GM18909 (cell line): ENCODE measurements around the gene CENPC.

Source experiments
- ATAC-seq: cut with Tn5 transposase; IDR thresholded peaks from one replicate; pipeline ENCODE4 v1.9.1; 2021; ENCODE audit warnings: mild to moderate bottlenecking; ENCODE audit not compliant: unreplicated experiment, poor library complexity

Gene CENPC, protein sequence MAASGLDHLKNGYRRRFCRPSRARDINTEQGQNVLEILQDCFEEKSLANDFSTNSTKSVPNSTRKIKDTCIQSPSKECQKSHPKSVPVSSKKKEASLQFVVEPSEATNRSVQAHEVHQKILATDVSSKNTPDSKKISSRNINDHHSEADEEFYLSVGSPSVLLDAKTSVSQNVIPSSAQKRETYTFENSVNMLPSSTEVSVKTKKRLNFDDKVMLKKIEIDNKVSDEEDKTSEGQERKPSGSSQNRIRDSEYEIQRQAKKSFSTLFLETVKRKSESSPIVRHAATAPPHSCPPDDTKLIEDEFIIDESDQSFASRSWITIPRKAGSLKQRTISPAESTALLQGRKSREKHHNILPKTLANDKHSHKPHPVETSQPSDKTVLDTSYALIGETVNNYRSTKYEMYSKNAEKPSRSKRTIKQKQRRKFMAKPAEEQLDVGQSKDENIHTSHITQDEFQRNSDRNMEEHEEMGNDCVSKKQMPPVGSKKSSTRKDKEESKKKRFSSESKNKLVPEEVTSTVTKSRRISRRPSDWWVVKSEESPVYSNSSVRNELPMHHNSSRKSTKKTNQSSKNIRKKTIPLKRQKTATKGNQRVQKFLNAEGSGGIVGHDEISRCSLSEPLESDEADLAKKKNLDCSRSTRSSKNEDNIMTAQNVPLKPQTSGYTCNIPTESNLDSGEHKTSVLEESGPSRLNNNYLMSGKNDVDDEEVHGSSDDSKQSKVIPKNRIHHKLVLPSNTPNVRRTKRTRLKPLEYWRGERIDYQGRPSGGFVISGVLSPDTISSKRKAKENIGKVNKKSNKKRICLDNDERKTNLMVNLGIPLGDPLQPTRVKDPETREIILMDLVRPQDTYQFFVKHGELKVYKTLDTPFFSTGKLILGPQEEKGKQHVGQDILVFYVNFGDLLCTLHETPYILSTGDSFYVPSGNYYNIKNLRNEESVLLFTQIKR

DNA sequence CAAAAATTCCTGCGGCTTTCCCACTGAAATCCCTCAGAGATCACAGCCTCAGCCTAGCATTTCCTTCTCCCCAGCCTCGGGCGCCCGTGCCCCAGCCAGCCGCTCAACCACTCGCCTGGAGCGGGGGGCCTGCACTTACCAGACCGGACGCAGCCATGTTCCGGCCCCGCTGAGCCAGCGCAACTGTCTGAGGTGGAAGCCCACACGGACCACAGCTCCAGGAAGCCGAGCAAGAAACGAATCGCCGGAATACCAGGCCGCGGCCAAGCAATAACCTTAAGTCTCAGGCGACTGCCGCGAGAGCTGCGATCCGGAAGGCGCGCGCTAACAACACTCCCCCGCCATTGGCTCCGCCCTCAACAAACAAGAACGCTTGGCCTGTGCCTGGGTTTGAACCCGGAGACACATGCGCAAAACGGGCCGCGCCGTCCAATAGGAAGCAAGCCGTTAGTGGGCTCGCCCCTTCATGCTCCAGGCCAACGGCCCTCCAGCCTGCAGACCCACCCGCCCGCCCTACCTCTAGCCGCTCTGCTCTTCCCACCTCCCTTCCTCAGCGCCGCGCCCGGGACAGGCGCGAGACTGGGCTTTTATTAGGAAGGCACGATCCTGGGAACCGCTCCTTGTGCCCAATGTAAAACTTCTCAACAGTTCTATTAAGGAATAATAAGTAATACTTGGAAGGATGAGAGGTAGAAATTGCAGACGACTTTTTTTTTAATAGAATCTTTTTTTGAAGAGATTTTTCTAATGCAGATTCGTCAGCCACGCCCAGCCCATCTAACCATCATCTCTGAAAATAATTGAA lies at the start of gene CENPC:
Gene CENPC (minus strand): TSS at position 305 of the 805 bp plus-strand sequence. CDS start 148 bp downstream, at position 157.
- peak; percentile 97 for ATAC-seq

DNA sequence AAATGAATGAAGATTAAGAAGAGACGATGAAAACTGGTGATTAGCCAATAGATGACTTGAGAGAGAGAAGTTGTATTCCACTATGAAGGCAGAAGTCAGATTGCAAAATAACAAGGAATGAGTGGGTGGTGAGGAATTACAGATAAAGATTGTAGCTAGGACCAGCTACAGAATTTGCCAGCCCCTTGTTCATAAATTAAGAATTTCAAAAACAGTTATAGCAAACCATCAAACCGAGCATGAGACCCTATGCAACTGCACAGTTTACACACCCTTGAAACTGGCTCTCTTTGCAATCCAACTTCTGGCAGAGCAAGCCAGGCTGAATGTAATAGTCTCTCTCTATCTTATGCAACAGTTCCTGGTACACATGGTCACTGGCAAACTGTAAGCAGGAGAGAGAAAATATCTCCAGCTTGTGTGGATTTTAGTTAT lies 48.5 kb upstream of the CENPC start:
- ATAC-seq: no peak

DNA sequence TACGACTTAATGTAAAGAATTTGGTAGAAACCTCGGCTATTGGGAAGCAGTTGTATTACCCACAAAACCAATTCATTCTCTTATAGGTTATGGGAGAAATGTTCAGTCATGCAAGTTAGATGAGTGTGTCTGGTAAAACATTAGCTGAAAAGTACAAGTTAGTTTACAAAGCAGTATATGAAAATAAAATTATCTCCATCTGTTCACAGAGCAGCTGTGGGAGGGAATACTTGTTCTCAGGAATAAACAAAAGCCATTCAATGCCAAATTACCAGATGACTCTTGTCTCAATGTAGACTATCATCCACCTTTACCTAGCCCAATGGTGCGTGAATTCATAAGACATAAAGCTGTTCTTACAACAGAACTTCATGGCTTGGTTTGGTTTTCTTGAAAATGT lies 41.9 kb upstream of the CENPC start:
- no peak for ATAC-seq

DNA sequence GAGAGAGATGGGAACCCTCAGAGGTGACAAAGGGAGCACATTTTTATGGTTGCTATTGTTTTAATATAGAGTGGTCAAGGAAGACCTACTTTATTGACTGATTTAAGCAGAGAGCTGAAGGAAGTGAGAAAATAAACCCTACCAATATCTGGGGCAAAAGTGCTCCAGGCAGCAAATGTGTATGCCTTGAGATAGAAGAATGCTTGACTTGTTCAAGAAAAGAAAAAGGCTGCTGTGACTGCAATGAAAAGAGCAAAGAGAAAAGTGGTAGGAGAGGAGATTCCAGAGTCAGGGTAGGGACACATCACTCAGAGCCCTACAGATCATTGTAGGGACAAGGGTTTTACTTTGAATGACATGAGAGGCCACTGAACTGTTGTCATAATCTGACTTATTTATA lies 39.2 kb upstream of the CENPC start:
- ATAC-seq: no peak

DNA sequence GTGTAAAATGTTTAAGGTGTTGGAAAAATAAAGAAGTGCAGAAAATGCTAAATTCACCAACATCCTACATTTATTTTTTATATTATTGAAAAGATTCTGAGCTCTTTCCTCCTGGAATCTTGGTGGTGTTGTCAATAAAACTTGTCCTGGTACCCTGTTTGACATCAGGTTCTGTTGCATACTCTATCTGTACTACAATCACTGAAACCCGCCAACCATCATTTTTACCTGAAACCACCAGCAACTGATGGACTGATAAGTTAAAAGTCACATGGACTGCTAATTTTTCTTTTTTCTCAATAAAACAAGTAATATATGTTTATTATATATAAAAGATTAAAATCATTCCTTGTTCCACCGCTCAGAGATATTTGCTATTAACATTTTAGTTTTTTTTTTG lies 36.6 kb upstream of the CENPC start:
- ATAC-seq: no peak

DNA sequence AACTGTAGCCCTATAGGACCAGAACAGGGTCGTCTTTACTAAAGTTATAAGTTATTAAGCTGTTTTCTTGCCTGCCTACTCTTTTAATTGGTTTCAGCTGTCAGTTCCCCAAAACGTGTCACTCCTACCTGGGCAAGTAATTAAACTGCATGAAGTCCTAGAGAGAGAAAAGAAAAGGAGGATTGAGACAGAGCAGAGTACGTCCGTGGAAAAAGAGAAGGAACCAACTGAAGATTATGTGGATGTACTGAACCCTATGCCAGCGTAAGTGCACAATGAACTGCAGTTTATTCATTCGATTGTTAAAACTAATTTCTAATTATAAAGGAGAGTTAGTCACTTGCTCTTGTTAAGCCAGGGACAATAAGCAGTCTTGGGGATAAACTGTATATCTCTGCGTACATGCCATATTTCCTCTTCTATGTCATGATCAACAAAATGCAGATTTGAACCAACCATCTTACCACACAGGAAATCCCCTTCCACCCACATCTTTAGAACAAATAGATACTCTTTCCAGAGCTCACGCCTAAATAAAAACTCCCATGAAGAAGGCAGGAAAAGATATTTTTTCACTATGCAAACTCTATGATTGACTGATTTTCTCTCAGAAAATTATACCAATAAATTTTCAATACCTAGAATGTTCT lies 36.0 kb upstream of the CENPC start:
- ATAC-seq: peak; percentile 72

DNA sequence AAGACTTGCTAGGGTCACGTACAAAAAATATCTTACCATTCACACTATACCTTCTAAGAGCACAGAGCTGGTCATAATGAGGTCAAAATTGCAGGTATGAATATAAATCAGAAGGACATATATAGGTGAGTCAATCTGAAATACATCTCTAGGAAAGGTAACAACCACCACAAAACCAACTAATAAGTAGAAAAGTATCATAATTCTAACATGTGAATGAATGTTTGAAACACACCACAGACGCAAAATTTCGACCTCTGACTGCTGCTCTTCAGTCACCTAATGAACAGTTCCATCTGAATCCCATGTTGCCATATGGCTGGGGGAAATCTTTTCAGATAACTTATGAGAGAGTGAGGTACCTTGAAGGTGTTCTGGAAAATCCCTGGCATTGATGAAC lies 35.3 kb upstream of the CENPC start:
- peak; percentile 31 for ATAC-seq

DNA sequence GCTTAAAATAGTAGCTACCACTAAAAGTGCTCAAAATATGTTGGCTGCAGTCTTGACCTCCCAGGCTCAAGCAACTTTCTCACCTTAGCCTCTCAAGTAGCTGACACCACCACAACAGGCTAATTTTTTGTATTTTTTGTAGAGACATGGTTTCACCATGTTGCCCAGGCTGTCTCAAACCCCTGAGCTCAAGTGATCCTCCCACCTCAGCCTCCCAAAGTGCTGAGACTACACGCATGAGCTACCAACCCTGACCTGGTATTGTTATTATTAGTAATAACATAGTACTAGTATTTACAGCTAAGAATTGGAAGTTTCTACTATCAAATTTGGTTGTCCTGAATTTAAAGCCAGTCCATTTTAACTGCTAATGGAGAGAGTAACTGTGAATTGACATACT lies 31.2 kb upstream of the CENPC start:
- ATAC-seq: peak; percentile 31

DNA sequence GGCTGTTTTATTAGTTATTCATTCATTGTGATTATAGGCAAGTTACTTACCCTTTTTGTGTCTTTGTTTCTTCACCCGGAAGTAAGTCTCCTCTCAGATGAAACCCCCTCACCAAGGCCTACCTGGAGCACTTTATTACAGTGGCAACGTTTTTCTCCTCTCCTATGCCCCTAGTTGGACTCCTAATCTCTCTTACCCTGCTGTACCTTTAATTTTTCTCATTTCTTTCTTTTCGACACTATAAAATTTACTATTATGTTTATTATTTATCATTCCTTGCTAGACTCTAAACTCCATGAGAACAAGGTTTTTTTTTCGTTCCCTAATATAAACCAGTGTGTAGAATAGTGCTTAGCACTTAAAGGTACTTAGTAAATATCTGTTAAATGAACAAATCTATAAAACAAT lies 30.8 kb upstream of the CENPC start:
- ATAC-seq: no peak

DNA sequence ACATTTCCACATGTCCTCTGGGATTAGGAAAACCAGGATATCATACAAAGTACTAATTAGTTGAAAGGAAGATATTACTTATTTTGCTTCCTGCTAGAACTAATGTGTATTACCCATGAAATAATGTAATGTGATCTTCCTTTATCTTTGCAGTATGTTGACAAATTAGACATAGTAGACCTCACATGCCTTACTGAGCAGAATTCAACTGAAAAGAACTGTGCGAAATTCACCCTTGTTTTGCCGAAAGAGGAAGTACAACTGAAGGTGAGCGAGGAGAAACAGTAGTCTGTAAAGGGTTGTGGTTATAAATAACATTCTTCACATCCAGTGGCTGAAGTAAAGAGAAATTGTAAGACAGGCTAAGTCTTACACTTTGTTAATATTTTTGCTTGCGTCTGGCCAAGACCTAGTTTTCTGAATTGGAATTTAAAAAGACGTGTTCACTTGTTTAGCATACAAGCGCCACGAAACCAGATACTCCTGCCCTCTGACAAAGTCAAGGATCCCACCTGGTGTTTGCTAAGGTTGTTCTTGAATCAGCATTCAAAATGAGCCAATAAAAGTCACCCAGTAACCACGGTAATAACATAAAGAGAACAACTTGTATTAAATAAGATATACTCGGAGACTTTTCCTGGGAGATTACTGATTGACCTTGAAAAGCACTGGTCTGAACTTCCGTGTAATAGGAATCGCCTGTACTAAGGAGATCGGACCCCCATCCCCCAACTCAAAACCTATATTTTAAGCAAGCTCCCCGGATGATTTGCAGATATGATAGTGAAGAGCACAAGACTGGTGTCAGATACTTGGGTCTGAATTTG lies 30.1 kb upstream of the CENPC start:
- peak; percentile 96 for ATAC-seq

DNA sequence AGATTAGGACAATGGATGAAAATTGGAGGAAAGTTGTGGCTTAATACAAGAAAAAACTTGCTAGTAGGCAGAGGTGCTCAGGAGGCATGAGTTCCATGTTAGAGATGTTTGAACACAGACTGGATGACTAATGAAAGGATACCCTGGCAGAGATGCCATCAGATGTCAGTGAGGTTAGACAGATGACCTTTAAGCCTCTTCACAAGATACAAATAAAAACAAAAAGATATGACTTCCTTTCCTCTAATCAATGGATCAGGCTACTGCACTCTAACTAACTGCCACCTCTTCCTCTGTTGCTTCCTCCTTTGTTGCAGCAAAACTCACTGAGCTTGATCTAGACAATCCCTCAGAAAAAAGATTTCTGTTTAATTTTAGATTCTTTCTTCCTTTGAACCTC lies 27.9 kb upstream of the CENPC start:
- ATAC-seq: no peak

DNA sequence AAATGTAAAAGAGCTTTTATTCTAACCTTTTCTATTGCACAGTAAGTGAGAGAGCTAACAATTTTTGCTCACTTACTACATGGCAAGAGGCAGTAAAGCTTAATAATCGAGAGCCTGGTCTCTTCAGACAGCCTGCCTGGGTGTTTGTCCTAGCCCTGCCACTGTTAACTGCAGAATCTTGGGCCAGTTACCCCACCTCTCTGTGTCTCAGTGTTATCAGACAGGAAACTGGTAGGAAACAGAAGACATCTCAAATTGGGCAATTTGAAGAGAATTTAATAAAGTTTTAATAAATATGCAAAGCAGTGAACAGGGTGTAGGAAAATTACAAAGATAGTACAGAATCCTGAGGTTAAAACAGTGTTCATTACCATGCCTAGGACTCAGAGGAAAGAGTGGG lies 26.7 kb upstream of the CENPC start:
- no peak for ATAC-seq

DNA sequence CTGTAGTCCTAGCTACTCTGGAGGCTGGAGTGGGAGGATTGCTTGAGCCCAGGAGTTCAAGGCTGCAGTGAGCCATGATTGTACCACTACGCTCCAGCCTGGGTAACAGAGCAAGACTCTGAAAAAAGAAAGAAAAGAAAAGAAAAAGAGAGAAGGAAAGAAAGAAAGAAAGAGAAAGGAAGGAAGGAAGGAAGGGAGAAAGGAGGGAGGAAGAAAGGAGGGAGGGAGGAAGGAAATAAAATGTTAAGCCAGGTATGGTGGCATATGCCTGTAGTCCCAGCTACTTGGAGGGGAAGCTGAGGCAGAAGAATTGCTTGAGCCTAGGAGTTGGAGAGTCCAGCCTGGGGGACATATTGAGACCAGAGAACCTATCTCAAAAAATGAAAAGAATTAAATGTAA lies 25.2 kb upstream of the CENPC start:
- ATAC-seq: no peak

DNA sequence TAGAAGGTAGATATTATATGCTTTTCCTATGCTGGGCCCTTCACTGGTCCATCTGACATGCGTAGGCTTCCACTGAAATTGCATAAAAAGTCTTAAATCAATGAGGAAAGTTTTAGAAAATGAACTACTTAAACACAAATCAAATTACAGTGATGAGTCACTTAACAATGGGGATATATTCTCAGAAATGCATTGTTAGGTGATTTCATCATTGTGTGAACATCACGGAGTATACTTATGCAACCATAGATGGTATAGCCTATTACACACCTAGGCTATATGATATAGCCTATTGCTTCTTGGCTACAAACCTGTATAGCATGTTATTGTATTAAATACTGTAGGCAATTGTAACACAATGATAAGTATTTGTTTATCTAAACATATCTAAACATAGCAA lies 23.5 kb upstream of the CENPC start:
- no peak for ATAC-seq

DNA sequence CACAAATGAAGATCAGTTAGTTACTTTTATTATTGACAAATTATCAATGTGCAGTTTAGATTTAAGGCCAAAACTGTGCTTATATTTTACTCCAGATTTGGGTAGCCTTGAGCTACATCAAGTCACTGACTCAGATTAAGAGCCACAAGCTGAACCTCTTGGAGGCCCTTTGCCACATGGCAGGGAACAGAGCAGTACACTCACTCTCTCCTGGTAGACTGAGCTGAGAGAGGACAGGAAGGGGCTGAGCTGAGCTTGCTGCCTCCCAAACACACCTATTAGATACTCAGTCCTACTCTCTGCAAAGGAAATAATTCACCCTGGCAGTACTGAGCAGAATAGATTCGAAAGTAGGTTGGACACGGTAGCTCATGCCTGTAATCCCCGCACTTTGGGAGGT lies 21.0 kb upstream of the CENPC start:
- no peak for ATAC-seq

DNA sequence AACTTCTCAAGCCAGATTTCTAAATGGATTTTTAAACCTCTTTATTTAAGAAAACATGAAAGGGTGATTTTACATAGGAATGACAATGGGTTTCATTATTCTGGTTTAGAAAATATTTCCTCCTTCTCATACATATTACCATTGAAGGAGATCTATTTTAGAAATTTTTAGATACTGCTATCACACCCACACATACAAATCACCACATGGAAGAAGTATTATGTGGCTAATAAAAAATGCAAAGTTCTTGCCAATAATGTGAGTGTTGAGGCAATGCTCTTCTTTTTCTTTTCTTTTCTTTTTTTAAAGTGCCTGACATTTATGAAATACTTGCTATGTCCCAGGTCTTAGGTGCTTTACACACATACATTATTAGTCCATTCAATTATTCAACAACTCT lies 20.0 kb upstream of the CENPC start:
- ATAC-seq: no peak

DNA sequence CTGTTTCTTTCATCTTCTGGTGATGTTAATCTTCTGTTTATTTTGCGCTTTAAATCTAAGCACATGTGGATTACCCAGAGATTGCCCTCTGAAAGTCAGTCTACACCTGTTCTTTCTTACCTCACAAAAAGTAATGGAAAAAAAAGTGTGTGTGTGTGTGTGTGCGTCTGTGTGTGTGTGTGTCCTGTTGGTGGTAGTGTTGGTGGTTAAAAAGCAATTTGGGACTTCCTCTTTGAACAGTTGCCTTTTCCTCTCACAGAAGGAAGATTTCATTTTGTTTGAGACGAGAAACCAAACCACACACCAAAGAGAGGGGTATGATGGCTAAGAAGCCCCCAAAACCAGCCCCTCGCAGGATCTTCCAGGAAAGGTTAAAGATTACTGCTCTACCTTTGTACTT lies 13.2 kb upstream of the CENPC start, which contains the start of gene STAP1:
Gene STAP1 (plus strand): TSS at position 235 of the 400 bp plus-strand sequence. CDS start 83 bp downstream, at position 318.
- peak; percentile 71 for ATAC-seq

DNA sequence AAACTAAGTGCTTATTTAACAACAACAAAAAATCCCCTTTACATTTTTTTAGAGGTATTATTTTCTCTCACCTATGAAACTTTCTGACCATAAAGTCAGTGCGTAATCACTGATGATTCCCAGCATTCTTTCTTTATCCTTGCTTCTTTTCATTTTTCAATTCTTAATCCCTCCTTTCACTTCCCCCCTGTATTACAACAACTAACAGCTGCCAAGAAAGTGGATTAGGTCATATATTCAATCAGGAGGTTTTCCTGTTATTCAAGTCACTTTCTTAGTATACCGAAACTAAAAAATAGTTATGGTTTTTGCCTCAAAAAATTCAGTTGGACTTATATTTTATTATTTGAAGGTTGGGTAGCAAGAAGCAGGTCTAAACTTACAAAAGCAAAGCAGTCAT lies 11.1 kb upstream of the CENPC start:
- no peak for ATAC-seq

DNA sequence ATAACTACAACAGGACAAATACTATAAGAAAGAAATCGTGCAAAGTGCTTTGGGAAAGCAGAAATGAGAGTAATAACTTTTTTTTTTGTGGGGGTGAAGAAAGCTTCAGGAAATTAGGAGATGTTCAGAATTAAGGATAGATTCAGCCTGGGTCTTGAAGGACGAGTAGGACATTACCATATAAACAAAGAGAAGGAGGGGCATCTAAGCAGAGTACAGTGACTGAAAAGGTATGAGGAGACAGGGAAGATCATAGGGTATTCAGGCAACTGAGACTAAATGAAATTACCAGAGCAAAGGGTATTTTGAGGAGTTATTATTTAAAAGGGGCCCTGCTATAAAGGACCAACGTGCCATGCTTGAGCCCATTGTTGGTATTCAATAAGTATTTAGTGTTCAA lies 10.1 kb upstream of the CENPC start:
- no peak for ATAC-seq
